Neutrophil (primary cell): ENCODE data around the gene NR2C2AP.

Experiments used
- H3K27ac ChIP-seq: fragments of 200-600 bp; sonication (generic); 2 replicates; pipeline ENCODE4 v1.5.1; 2016; ENCODE audit warnings: mild to moderate bottlenecking, moderate library complexity
- H3K27me3 ChIP-seq: fragments of 200-600 bp; sonication (generic); 2 replicates; pipeline ENCODE4 v1.6.0; 2016; ENCODE audit warnings: mild to moderate bottlenecking
- H3K36me3 ChIP-seq: fragments of 200-600 bp; sonication (generic); 2 replicates; pipeline ENCODE4 v1.5.1; 2017
- H3K4me1 ChIP-seq, 2 experiments: fragments of 200-600 bp in 1 of 2; sonication (generic) in 1 of 2; 1 replicate in 1 of 2; 2 replicates in 1 of 2; pipeline versions ENCODE4 v1.5.1 to v1.6.1; 2013 to 2016; ENCODE audit warnings: low read depth in 1 of 2, low read length in 1 of 2, mild to moderate bottlenecking in 1 of 2, moderate library complexity in 1 of 2; ENCODE audit not compliant: control insufficient read depth in 1 of 2, insufficient read depth in 1 of 2
- H3K4me3 ChIP-seq, 2 experiments: fragments of 200-600 bp in 1 of 2; sonication (generic) in 1 of 2; 1 replicate in 1 of 2; 2 replicates in 1 of 2; pipeline ENCODE4 v1.5.1; 2013 to 2016; ENCODE audit warnings: low read depth in 1 of 2, low read length in 1 of 2, mild to moderate bottlenecking in 1 of 2, moderate library complexity in 1 of 2
- H3K9me3 ChIP-seq: fragments of 200-600 bp; sonication (generic); 2 replicates; pipeline ENCODE4 v1.5.1; 2016
- CTCF ChIP-seq: fragments of 200-600 bp; sonication (generic); IDR thresholded peaks from 2 replicates; pipeline ENCODE4 v1.5.1; 2016; ENCODE audit warnings: antibody characterized with exemption

NR2C2AP gene

GRCh38 chr19:19191768-19192077, 11.5 kb downstream of the NR2C2AP start:
- peaks cover 63 to 70% of the 10 kb centered on the region in 2 experiments for H3K4me1 ChIP-seq
- H3K4me3 ChIP-seq: peak overlapping the region; percentile 98 to 99

GRCh38 chr19:19186742-19187141, 16.5 kb downstream of the NR2C2AP start:
- H3K4me1 ChIP-seq: peaks cover 86 to 100% of the 10 kb centered on the region in 2 experiments
- no peaks in the 10 kb centered on the region for H3K9me3 ChIP-seq
- H3K4me3 ChIP-seq: peak overlapping the region; percentile 22 to 25
- H3K27me3 ChIP-seq: no peaks in the 10 kb centered on the region
- TF ChIP-seq CTCF: no peak
- peaks cover 30% of the 10 kb centered on the region for H3K36me3 ChIP-seq
- H3K27ac ChIP-seq: peak overlapping the region; percentile 97

More at GRCh38 chr19:19191768-19192077, 11.5 kb downstream of the NR2C2AP start:
- Histone ChIP-seq H3K27me3 (no peaks in the 10 kb centered on the region), H3K27ac (peak overlapping the region; percentile 100), H3K36me3 (peaks cover 5% of the 10 kb centered on the region), H3K9me3 (no peaks in the 10 kb centered on the region)
- no peak for TF ChIP-seq CTCF

GRCh38 chr19:19185853-19186740, 17.1 kb downstream of the NR2C2AP start:
- peak overlapping the region; percentile 97 for H3K27ac ChIP-seq
- peaks cover 36% of the 10 kb centered on the region for H3K36me3 ChIP-seq
- H3K9me3 ChIP-seq: no peaks in the 10 kb centered on the region
- H3K4me1 ChIP-seq: peaks cover 90 to 100% of the 10 kb centered on the region in 2 experiments
- no peaks in the 10 kb centered on the region for H3K27me3 ChIP-seq
- H3K4me3 ChIP-seq: peak overlapping the region; percentile 22 to 25
- TF ChIP-seq CTCF: no peak

- no peaks in the 10 kb centered on the region for H3K9me3 ChIP-seq
- peaks cover 72% of the 10 kb centered on the region for H3K36me3 ChIP-seq
- peak overlapping the region; percentile 88 for H3K27ac ChIP-seq
Observed at GRCh38 chr19:19181488-19181998, 21.7 kb downstream of the NR2C2AP start.

More at GRCh38 chr19:19181488-19181998, 21.7 kb downstream of the NR2C2AP start:
- Histone ChIP-seq H3K4me1 (peaks cover 55 to 68% of the 10 kb centered on the region in 2 experiments), H3K27me3 (no peaks in the 10 kb centered on the region), H3K4me3 (peak overlapping the region in 1 of 2 experiments; percentile 35)
- no peak for TF ChIP-seq CTCF
